NCI-H2227 (cell line): ENCODE measurements around the gene ZNF679.

Experiments
- DNase-seq: peaks from one replicate; lab custom pipeline; 2025; ENCODE audit not compliant: unreplicated experiment; lab: John Stamatoyannopoulos, UW

ZNF679 gene

GRCh38 chr7:64308016-64308270 lies 79.7 kb downstream of the ZNF679 start:
- DNase-seq, result peak; percentile 50

GRCh38 chr7:64310426-64310825 lies 82.2 kb downstream of the ZNF679 start:
- no peak for DNase-seq

GRCh38 chr7:64312826-64313225 lies 84.6 kb downstream of the ZNF679 start:
- DNase-seq, result no peak

GRCh38 chr7:64313740-64314491 lies 85.6 kb downstream of the ZNF679 start, which contains the start of gene ZNF736:
ZNF736 (plus strand) TSS chr7:64313961; CDS start chr7:64314151, 190 bp downstream.
- peak; percentile 96 for DNase-seq

GRCh38 chr7:64314566-64314965 lies 86.3 kb downstream of the ZNF679 start:
- DNase-seq, result peak; percentile 24

- peak; percentile 1 for DNase-seq
Measured at GRCh38 chr7:64316031-64316742, 87.9 kb downstream of the ZNF679 start.
